ENCODE data around the gene AQP11.

Gene AQP11

GRCh38 chr11:77602381-77603088 lies 12.8 kb downstream of the AQP11 start:
- no peak for DNase-seq (ENCODE audit: low read depth)
- no peak overlapping the region for H3K4me3 ChIP-seq (ENCODE audit: low read depth, low read length)
- TF ChIP-seq POLR2A (IDR thresholded peaks at IDR 0.05; ENCODE audit: extremely low read depth, insufficient read length) (no peak), MAX (IDR thresholded peaks at IDR 0.05; ENCODE audit: low read depth, low read length) (no peak), CTCF (IDR thresholded peaks at IDR 0.05; ENCODE audit: low read depth, low read length) (no peak), MYC (IDR thresholded peaks at IDR 0.05; ENCODE audit: low read depth, low read length) (no peak)

GRCh38 chr11:77604281-77604680 lies 14.5 kb downstream of the AQP11 start:
- H3K4me3 ChIP-seq (ENCODE audit: low read depth, low read length): no peak overlapping the region
- DNase-seq (ENCODE audit: low read depth): no peak
- no peak for TF ChIP-seq POLR2A (IDR thresholded peaks at IDR 0.05; ENCODE audit: extremely low read depth, insufficient read length)
- TF ChIP-seq MAX (IDR thresholded peaks at IDR 0.05; ENCODE audit: low read depth, low read length): no peak
- no peak for TF ChIP-seq CTCF (IDR thresholded peaks at IDR 0.05; ENCODE audit: low read depth, low read length)
- TF ChIP-seq MYC (IDR thresholded peaks at IDR 0.05; ENCODE audit: low read depth, low read length): no peak

- H3K4me3 ChIP-seq (ENCODE audit: low read depth, low read length): no peak overlapping the region
- no peak for TF ChIP-seq MYC (IDR thresholded peaks at IDR 0.05; ENCODE audit: low read depth, low read length)
- no peak for TF ChIP-seq POLR2A (IDR thresholded peaks at IDR 0.05; ENCODE audit: extremely low read depth, insufficient read length)
- TF ChIP-seq CTCF (IDR thresholded peaks at IDR 0.05; ENCODE audit: low read depth, low read length): no peak
- no peak for TF ChIP-seq MAX (IDR thresholded peaks at IDR 0.05; ENCODE audit: low read depth, low read length)
- DNase-seq (ENCODE audit: low read depth): no peak
These were observed 19.5 kb downstream of the AQP11 start for GRCh38 chr11:77609234-77609633.

GRCh38 chr11:77611921-77612320 lies 22.2 kb downstream of the AQP11 start:
- no peak for DNase-seq (ENCODE audit: low read depth)
- no peak overlapping the region for H3K4me3 ChIP-seq (ENCODE audit: low read depth, low read length)
- TF ChIP-seq MAX (IDR thresholded peaks at IDR 0.05; ENCODE audit: low read depth, low read length) (no peak), POLR2A (IDR thresholded peaks at IDR 0.05; ENCODE audit: extremely low read depth, insufficient read length) (no peak), CTCF (IDR thresholded peaks at IDR 0.05; ENCODE audit: low read depth, low read length) (no peak), MYC (IDR thresholded peaks at IDR 0.05; ENCODE audit: low read depth, low read length) (no peak)

GRCh38 chr11:77617892-77618291 lies 28.1 kb downstream of the AQP11 start:
- TF ChIP-seq MAX (IDR thresholded peaks at IDR 0.05; ENCODE audit: low read depth, low read length) (no peak), MYC (IDR thresholded peaks at IDR 0.05; ENCODE audit: low read depth, low read length) (no peak), CTCF (IDR thresholded peaks at IDR 0.05; ENCODE audit: low read depth, low read length) (no peak), POLR2A (IDR thresholded peaks at IDR 0.05; ENCODE audit: extremely low read depth, insufficient read length) (no peak)
- H3K4me3 ChIP-seq (ENCODE audit: low read depth, low read length): no peak overlapping the region
- DNase-seq (ENCODE audit: low read depth): no peak
